ENCODE data around the gene CIAO1.
A peak's percentile ranks its signal among the peaks of the same experiment; 100 is the strongest.
"Not testable (repeated sequence)": the region's sequence is repeated elsewhere in the genome, so short reads cannot be mapped to it uniquely, and the experiment has no call there.

Gene CIAO1

DNA sequence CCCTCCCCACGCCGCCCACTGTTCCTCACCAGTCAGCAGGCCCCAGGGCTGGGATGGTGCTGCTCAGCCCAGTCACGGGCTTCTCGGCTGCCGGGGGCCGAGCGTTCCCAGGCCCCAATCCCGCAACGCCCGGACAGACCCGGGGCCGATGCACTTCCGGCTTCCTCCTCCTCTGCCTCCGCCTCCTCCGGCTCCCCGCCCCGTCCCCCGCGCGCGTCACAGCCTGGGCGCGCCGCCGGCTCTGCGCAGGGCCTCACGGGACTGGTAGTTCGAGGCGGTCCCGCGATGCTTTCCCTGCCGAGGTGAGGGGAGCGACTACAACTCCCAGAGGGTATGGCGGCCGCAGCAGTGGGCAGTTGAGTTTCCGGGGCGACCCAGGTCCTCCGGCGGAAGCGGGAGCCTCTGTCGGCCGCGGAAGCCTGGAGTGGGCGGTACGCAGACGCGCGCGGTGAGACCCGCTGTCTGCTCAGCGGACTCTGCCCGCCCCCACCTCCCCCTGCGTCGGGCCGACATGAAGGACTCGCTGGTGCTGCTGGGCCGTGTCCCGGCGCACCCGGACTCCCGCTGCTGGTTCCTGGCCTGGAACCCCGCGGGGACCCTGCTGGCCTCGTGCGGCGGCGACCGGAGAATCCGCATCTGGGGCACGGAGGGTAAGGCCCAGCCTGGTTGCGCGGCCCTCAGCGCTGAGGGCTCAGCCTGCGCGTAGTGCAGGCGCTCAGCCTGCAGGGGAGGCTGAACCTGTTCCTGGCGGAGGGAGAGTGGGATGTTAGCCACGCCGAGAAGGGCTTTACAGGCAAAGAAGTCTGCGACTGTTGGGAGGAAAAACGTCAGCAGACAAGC lies at the start of gene CIAO1, which contains the start of gene TMEM127:
Gene CIAO1, plus strand, starts transcription at position 386 of the 840 bp plus-strand sequence. Its CDS starts 126 bp downstream, at position 512.
Gene TMEM127, minus strand, starts transcription at position 158 of the 840 bp plus-strand sequence. CDS start 616 bp downstream, outside the sequence.
- DNase-seq (ENCODE audit: low read depth in 2 of 3, low spot score in 1 of 3), result peak; percentile 94 to 99 (median 99)

DNA sequence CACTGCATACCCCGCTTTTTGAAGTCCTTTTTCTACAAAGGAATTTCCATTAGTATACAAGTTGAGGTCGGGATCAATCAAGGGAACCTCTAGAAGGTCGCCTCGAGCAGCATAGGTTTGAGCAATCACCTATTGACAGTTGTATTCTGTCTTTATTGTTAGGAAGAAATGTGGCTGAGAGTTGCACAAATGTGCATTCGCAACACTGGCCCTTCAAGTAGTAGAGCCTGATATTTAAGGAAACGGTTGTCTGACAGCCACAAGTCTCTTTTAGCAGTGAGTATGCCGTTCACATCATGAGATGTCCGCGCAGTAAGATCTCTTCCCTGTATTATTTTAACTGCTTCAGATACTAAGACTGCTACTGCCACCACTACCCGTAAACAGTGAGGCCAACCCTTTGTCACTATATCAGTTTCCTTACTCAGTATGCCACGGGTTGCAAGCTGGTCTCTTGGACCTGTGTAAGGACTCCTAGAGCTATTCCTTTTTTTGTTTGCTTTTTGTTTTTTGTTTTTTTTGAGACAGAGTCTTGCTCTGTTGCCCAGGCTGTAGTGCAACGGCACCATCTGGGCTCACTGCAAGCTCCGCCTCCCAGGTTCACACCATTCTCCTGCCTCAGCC lies 47.4 kb upstream of the CIAO1 start:
- DNase-seq (ENCODE audit: low read depth in 2 of 3, low spot score in 1 of 3), result no peak

DNA sequence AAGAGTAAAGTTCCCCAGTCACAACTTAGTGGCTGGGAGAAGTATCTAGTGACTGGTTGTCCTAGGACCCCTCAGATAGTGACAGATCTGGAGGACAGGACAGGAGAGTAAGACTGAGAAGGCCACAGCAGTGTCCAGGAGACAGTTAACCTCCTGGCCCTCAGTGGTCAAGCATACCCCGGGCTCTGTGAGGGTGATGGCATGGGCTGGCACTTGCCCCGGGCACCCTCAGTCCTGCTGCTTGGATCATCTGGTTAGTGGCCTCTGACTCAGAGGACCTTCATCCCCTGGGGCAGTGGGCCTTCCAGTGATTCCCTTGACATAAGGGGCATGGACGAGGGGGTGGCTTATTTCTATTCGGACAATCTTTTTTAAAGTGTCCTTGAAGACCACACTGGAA lies 46.1 kb upstream of the CIAO1 start:
- DNase-seq (ENCODE audit: low read depth in 2 of 3, low spot score in 1 of 3), result not testable (repeated sequence)

DNA sequence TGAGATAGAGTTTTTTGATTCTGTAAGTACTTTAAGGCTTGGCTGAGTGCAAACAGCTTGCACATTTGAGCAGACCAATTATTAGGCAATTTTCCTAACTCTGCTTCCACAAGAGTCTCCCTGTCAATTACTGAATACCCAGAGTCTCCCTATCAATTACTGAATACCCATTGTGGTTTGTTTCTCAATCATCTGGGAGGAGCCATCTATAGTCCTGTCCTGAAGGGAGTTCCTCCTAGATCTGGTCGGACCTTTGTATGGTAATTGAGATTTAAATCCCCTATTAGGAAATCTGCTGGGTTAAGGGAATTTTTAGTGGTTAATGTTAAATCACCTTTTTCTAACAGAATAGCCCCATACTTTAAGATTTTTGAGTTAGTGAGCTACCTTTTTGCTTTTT lies 44.9 kb upstream of the CIAO1 start:
- not testable (repeated sequence) for DNase-seq (ENCODE audit: low read depth in 2 of 3, low spot score in 1 of 3)

DNA sequence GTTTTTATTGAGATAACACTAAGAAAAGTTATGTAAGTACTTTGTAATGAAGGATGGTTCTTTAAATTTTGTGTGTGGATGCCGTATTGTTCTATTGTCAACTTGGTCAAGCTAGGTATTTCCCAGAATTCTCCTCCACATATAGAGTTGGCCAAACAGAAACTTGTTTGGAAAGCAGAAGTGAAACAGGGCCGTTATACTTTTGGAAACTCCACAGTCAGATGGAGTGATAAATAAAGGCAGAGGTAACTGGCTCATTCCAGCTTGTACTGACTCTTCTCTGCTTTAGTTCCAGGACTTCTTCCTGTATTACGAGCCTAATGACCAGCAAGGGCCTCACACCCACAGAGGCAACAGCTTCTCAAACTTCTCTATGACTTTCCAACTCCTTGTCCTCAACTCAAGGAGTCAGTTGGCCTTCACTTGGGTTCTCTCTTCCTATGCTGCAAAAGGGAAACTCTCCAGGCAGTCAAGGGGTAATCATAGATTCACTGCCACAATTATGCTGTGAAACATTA lies 41.0 kb upstream of the CIAO1 start:
- no peak for DNase-seq (ENCODE audit: low read depth in 2 of 3, low spot score in 1 of 3)

DNA sequence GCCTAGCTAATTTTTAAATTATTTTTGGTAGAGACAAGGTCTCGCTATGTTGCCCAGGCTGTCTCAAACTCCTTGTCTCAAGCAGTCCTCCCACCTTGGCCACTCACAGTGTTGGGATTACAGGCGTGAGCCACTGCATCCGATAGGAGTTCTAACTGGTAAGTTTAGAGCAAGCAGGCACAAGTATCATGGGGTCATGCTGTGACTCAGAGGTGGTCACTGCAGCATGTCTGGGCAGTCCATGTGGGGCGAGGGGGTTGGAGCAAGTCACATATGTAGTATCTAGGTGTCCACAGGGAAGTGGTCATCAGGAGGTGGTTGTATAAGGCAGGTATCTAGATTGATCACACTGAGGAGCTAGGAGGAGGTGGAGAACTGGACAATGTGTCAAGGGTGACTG lies 34.7 kb upstream of the CIAO1 start:
- no peak for DNase-seq (ENCODE audit: low read depth in 2 of 3, low spot score in 1 of 3)

DNA sequence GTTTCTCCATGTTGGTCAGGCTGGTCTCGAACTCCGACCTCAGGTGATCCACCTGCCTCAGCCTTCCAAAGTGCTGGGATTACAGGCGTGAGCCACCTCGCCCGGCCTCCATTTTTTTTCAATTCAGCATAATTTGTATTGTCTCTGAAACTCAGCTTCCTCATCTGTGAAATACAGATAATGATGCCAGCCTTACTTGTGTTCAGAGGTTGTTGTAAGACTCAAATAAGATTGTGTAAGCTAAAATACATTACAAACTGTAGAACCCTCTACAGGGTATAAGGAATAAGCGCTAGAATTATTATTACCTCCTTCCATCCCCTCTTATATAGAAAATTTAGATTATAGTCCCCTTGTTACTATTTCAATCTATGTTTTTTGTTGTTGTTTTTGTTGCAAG lies 32.6 kb upstream of the CIAO1 start:
- DNase-seq (ENCODE audit: low read depth in 2 of 3, low spot score in 1 of 3), result no peak

DNA sequence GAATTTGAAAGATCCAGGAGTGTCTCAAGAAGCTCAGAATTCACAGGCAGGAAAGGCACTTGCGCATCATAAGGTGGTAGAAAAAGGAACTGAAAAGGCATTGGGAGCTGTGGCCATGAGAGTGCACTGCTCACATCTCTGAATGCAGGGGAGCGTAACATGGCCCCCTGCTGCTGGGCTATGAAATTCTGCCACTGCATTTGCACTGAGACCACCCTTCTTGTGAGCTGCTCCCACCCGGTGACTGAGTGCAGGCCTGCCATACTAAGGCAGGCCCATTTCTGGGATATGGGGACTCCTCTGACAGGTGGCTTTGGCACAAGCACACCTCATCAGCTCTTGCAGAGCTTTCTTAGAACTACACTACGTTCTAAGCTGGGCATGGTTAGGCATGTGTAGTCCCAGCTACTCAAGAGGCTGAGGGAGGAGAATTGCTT lies 32.1 kb upstream of the CIAO1 start:
- DNase-seq (ENCODE audit: low read depth in 2 of 3, low spot score in 1 of 3), result no peak

DNA sequence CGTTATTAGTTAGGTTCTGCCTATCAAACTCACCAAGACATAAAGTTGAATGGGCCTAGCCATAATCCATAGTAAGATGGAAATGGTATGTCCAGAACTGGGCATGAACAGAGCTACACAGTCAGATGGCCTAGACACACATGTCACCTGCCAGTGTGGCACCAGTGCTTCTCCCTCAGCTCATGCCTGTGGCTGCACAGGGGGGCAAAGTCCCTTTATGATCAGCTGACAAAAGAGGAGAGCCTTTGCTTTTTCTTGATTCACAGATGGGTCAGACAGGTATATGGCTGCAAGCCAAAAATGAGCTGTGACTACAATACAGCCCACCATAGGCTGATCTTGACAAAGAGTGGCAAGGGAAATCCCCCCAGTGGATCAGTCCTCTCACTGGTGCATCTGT lies 29.1 kb upstream of the CIAO1 start:
- DNase-seq (ENCODE audit: low read depth in 2 of 3, low spot score in 1 of 3), result no peak

DNA sequence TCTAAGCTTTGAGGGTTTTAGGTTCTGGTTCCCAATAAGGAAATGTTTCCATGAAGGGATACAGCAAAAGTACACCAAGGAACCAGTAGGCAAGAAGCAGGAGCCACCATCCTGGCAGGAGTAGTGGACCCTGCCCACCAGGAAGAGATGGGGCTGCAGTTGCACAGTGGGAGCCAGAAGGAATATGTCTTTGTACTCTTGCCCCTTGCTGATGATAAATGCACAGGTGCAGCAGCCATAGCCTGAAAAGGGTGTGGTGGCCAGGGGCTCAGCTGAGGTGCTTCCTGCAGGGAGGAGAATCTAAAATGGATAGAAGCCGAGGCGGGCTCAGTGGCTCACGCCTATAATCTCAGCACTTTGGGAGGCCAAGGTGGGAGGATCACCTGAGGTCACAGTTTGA lies 27.8 kb upstream of the CIAO1 start:
- no peak for DNase-seq (ENCODE audit: low read depth in 2 of 3, low spot score in 1 of 3)

DNA sequence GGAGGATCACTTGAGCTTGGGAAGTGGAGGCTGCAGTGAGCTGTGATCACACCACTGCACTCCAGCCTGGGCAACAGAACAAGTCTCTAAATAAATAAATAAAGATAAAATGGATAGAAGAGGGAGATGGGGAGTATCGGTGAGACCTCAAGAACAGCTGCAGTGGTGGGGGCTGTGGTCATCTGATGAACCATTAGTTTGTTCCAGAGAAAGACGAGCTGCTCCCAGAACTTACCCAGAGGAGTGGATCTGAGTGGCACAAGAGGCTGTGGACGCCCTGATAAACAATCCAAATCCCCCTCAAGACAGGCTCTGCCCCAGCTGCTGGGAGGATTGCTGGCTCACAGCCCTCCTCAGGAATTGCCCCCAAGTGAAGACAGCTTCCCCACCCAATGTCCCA lies 26.9 kb upstream of the CIAO1 start:
- no peak for DNase-seq (ENCODE audit: low read depth in 2 of 3, low spot score in 1 of 3)

DNA sequence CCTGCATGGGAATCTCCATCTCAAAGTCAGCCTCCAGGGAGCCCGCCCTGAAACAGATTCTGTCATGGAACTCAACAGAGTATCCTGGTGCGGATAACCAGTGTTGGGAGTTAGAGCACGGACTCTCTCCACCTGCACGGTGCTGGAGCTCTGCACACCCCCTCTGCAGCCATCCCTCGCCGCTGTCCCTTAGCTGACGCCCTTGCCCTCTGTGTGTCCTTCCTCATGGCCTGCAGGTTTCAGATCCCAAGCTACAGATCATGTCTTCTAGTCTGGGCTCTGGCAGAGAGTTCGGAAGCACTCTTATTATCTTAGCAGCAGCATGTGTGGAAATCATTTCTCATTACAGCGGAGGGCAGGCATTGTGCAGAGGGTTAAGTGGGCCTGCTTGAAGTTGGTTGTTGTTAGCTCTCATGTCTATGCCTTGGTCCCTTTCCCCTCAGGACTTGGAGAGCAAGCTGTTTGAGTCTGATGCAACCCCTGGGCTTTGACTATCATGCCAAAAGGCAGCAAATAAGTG lies 26.2 kb upstream of the CIAO1 start:
- no peak for DNase-seq (ENCODE audit: low read depth in 2 of 3, low spot score in 1 of 3)

DNA sequence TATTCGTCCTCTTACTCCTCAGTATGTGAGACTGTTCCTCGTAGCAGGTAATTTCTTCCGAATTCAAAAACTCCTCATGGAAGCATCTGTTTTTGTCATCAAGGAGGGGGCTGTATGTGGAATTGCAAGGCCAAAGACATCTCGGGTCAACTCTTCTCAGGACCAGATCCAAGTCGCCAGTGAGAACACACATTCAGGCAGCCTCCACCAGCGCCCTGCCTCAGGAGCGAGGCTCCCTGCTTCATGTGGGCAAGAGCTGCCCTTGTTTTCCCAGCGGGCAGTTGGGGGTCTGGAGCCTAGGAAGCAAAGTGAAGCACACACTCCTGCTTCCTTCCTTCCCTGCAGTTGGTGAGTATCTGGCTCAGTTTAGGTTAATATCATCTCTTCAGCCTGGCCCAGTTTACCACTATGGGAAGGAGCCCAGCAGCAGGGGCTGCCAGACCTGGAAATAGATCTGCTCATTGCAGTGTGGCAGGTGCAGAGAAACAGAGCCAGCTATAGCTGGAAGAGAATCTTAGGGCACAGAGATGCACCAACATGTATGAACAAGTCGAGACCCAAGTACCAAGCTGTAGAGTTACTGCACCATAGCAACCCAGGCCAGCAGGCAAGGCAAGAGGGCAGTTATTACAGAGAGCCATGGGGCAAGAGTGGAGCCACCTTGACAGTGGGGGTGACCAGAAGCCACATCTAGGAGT lies 25.5 kb upstream of the CIAO1 start:
- no peak for DNase-seq (ENCODE audit: low read depth in 2 of 3, low spot score in 1 of 3)

DNA sequence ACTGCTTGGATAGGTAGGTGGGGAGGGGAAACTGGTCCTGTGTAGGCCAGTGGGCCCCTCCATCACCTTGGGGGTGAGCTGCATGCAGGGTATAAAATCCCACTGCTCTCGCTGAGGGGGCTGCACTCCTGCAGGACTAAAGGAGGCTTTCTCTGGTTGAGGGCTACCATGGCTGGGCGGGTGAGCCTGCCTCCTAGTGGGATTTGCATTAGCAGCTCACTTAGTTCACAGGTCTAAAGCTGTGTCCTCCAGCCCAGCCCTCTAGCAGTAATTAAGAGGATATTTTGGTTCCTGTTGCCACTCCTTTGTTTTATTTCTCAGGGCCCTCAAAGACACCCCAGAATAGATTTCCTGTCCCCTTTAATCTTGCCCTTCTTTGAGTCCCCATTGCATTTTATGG lies 24.8 kb upstream of the CIAO1 start:
- no peak for DNase-seq (ENCODE audit: low read depth in 2 of 3, low spot score in 1 of 3)

DNA sequence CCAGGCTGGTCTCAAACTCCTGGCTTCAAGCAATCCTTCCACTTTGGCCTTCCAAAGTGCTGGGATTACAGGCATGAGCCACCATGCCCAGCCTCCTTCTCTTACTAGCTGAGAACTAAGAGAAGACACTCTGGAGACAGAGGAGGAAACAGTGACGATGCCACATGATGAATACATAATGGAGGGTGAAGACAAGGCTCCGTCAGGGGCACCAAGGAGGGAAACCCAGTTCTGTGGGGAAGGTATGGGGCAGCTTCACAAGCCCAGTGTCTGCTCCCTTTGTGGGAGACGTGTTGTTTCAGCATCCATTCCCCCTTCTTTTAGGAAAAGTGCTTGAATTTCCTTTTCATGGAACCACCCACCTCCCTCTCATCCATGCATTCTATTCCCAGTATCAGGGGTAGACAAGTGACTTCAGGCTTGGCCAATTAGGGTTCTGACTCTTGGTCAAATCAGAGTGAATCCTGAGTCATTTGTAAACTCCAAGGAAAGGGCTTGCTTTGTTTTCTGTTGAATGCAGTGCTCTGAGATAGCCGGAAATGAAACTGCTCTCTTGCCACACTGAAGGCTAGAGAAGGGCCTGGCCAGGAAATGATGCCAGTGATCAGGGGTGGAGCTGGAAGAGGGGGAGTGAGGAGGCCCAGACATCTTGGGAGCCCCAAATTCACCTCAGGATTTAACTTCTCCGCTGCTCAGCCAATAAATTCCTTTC lies 24.0 kb upstream of the CIAO1 start:
- DNase-seq (ENCODE audit: low read depth in 2 of 3, low spot score in 1 of 3), result peak; percentile 48 to 55 (median 52)

DNA sequence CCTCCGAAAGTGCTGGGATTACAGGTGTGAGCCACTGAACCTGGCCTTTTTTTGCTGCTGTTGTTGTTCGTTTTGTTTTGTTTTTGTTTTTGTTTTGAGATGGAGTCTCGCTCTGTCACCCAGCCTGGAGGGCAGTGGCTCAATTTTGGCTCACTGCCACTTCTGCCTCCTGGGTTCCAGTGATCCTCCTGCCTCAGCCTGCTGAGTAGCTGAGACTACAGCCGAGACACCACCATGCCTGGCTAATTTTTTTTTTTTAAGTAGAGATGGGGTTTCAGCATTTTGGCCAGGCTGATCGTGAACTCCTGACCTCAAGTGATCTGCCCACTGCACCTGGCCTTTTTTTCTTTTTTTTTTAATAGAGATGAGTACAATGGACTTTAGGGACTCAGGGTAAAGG lies 22.2 kb upstream of the CIAO1 start:
- DNase-seq (ENCODE audit: low read depth in 2 of 3, low spot score in 1 of 3), result no peak

DNA sequence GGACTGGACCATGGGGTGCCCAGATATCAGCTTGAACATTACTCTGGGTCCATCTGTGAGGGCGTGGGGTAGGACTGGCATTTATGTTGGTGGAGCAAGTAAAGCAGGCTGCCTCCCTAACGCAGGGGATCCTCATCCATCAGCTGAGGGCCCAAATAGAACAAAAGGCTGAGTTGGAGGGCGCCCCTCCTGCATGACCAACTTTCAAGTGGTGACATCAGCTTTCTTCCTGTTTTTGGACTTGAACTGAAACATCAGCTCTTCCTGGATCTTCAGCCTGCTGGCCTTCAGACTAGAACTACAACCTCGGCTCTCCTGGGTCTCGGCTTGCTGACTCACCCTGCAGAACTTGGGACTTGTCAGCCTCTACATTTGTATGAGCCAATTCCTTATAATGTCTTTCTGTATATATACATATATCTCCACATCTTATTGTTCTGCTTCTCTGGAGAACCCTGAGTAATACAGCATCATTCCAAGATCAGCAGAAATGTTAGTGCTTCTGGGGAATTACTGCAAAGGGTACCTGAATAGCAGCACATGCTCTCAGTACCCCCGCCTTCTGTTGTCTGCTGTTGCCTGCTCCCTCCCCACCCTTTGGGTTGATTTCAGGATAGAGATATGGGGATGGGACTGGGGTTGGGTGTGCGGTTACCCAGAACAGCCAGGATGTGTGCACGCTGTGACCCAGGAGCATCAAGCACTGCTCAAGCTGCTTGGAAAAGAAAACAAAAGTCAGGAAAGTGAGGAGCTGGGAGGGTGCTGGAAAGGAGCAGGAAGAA lies 20.2 kb upstream of the CIAO1 start:
- DNase-seq (ENCODE audit: low read depth in 2 of 3, low spot score in 1 of 3), result no peak

DNA sequence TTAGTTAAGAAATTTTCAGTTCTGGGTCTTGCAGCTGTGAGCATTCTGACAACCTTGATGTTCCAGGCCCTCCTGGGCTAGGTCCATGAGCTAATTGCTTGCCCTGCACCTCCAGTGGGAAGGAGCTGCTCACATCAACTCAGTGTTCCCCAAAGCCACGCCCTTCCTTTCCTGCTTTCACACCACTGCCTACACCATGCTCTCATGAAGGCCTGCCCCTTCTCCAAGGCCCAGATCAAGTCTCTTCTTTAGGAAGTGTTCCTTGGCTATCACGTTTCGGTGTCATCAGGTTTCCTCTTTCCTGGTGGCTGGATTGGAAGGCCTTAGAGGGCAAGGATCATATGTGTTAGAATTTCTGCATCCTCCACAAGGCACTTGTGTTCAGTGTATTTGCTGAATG lies 19.0 kb upstream of the CIAO1 start:
- DNase-seq (ENCODE audit: low read depth in 2 of 3, low spot score in 1 of 3), result no peak

DNA sequence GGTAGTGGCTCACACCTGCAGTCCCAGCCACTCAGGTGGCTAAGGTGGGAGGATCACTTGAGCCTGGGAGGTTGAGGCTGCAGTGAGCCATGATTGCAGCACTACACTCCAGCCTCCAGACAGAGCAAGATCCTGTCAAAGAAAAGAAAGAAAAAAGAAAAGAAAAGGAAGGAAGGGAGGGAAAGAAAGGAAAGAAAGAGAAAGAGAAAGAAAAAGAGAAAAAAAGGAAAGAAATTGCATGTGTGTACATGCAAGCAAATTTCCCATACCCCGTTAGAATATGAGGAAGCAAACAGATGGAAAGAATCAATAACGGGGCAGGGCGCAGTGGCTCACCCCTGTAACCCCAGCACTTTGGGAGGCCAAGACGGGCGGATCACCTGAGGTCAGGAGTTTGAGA lies 18.1 kb upstream of the CIAO1 start:
- no peak for DNase-seq (ENCODE audit: low read depth in 2 of 3, low spot score in 1 of 3)

DNA sequence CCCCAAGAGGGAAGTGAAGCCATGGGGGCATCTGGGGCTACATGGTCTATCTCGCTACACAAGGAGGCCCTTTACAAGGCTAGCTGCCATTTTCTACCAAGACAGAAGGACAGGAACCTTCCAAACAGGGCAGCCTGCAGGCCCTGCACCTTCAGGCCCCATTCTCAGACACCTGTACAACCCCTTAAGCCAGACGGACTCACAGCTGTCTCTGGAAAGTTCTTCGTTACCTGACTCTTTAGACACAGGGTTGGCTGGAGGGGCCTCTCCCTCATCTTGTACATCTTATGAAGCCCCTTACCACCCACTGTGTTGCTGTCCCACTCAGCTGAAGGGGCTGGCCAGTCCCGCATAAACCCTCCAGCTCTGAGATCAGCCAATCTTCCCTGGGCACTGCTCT lies 17.4 kb upstream of the CIAO1 start:
- no peak for DNase-seq (ENCODE audit: low read depth in 2 of 3, low spot score in 1 of 3)
